HL-60/S4 treated with phorbol 12-myristate 13-acetate at 8.2 ng/mL for 4 days and 3 days (cell line): Measurements from ENCODE around the gene BSPRY.
"Not testable (repeated sequence)": the region's sequence is repeated elsewhere in the genome, so short reads cannot be mapped to it uniquely, and the experiment has no call there.

Source experiments
- in situ Hi-C: fragments of 300-500 bp; cut with MboI; formaldehyde crosslinking; loops from 2 replicates; pipeline ENCODE4 v1.15.0; 2022; ENCODE audit warnings: low sequenced_read_pairs

Gene BSPRY

GRCh38 chr9:113368982-113369854 is 19.9 kb downstream of the BSPRY start:
- in situ Hi-C loops: no loop called here

- in situ Hi-C loops: no loop called here
These were observed 20.5 kb downstream of the BSPRY start for GRCh38 chr9:113369855-113370140.

- in situ Hi-C loops: no loop called here
These were observed 21.5 kb downstream of the BSPRY start for GRCh38 chr9:113370806-113371325.

- in situ Hi-C loops: no loop called here
These were observed 22.7 kb downstream of the BSPRY start for GRCh38 chr9:113372059-113372458.

- in situ Hi-C loops: no loop called here
These were observed 23.9 kb downstream of the BSPRY start for GRCh38 chr9:113373256-113373655.

GRCh38 chr9:113373676-113374392 is 24.5 kb downstream of the BSPRY start:
- in situ Hi-C loops: no loop called here

GRCh38 chr9:113375057-113376023 is 26.0 kb downstream of the BSPRY start:
- in situ Hi-C loops: no loop called here

GRCh38 chr9:113376634-113377567 is 27.6 kb downstream of the BSPRY start, which contains the start of gene HDHD3:
Gene HDHD3, minus strand, starts transcription at chr9:113376986. Its CDS starts 2,632 bp downstream, at chr9:113374354.
- in situ Hi-C loops: no loop called here

- in situ Hi-C loops: not testable (repeated sequence)
These were observed 29.9 kb downstream of the BSPRY start for GRCh38 chr9:113379094-113379828.

- in situ Hi-C loops: not testable (repeated sequence)
These were observed 30.5 kb downstream of the BSPRY start for GRCh38 chr9:113379829-113380210.

- in situ Hi-C loops: no loop called here
These were observed 31.6 kb downstream of the BSPRY start for GRCh38 chr9:113380869-113381378.

- in situ Hi-C loops: not testable (repeated sequence)
These were observed 32.1 kb downstream of the BSPRY start for GRCh38 chr9:113381441-113381840.

- in situ Hi-C loops: no loop called here
These were observed 32.6 kb downstream of the BSPRY start for GRCh38 chr9:113381909-113382411.

- in situ Hi-C loops: no loop called here
These were observed 37.4 kb downstream of the BSPRY start for GRCh38 chr9:113386571-113387393.

GRCh38 chr9:113387560-113388230 is 38.4 kb downstream of the BSPRY start:
- in situ Hi-C loops: no loop called here

- in situ Hi-C loops: no loop called here
These were observed 39.5 kb downstream of the BSPRY start for GRCh38 chr9:113388833-113389232.

GRCh38 chr9:113389451-113389850 is 40.1 kb downstream of the BSPRY start:
- in situ Hi-C loops: no loop called here
